Chondrocyte (in vitro differentiated cells): ENCODE measurements around the gene ADGRE2. TPM values are rescaled to one million over a fixed set of nuclear protein-coding genes. Genes with fewer than 3 reads are reported as not detected.

ENCODE experiments used
- DNase-seq: peaks from one replicate; pipeline ENCODE4 v3.0.0; 2021; ENCODE audit warnings: mixed read lengths, low spot score
- H3K27ac Mint-ChIP-seq: one replicate; pipeline ENCODE4 v1.8.0; 2021; ENCODE audit warnings: mild to moderate bottlenecking, moderate library complexity, mixed read lengths; ENCODE audit not compliant: unreplicated experiment
- H3K27me3 Mint-ChIP-seq: 2 replicates; pipeline ENCODE4 v1.8.0; 2021; ENCODE audit warnings: low read depth, mixed read lengths
- H3K36me3 Mint-ChIP-seq: 2 replicates; pipeline ENCODE4 v1.8.0; 2021; ENCODE audit warnings: low read depth, mixed read lengths
- H3K4me1 Mint-ChIP-seq: 2 replicates; pipeline ENCODE4 v1.8.0; 2021; ENCODE audit warnings: low read depth, mild to moderate bottlenecking, mixed read lengths
- H3K4me3 Mint-ChIP-seq: one replicate; pipeline ENCODE4 v1.8.0; 2021; ENCODE audit warnings: mild to moderate bottlenecking, moderate library complexity, mixed read lengths; ENCODE audit not compliant: unreplicated experiment
- H3K9me3 Mint-ChIP-seq: 2 replicates; pipeline ENCODE4 v1.8.0; 2021; ENCODE audit warnings: low read depth, mixed read lengths
- total RNA-seq: library from RNA; stranded (reverse); gene quantifications from 3 replicates; pipeline ENCODE4 v1.2.1, GENCODE V29; 2021
- TF ChIP-seq, protein P1 (sequence below): fragments of 200-600 bp; sonication (generic); IDR thresholded peaks from 2 replicates; pipeline ENCODE4 v1.5.0; 2021; ENCODE audit warnings: antibody characterized with exemption, mild to moderate bottlenecking, moderate library complexity

The ADGRE2 gene
- total RNA-seq, 1 donor from 2014 or later = 0.87 TPM

GRCh38 chr19:14700711-14701375, 77.5 kb downstream of the ADGRE2 start:
- peaks cover 9% of the 10 kb centered on the region for H3K9me3 Mint-ChIP-seq
- H3K4me3 Mint-ChIP-seq = no peak overlapping the region
- no peak for DNase-seq
- no peak overlapping the region for H3K27ac Mint-ChIP-seq
- TF ChIP-seq, protein P1, sequence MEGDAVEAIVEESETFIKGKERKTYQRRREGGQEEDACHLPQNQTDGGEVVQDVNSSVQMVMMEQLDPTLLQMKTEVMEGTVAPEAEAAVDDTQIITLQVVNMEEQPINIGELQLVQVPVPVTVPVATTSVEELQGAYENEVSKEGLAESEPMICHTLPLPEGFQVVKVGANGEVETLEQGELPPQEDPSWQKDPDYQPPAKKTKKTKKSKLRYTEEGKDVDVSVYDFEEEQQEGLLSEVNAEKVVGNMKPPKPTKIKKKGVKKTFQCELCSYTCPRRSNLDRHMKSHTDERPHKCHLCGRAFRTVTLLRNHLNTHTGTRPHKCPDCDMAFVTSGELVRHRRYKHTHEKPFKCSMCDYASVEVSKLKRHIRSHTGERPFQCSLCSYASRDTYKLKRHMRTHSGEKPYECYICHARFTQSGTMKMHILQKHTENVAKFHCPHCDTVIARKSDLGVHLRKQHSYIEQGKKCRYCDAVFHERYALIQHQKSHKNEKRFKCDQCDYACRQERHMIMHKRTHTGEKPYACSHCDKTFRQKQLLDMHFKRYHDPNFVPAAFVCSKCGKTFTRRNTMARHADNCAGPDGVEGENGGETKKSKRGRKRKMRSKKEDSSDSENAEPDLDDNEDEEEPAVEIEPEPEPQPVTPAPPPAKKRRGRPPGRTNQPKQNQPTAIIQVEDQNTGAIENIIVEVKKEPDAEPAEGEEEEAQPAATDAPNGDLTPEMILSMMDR = no peak
- no peaks in the 10 kb centered on the region for H3K4me1 Mint-ChIP-seq
- H3K36me3 Mint-ChIP-seq = peaks cover 56% of the 10 kb centered on the region
- H3K27me3 Mint-ChIP-seq = no peaks in the 10 kb centered on the region

GRCh38 chr19:14699641-14700040, 78.7 kb downstream of the ADGRE2 start:
- H3K4me1 Mint-ChIP-seq = no peaks in the 10 kb centered on the region
- DNase-seq = no peak
- no peak overlapping the region for H3K27ac Mint-ChIP-seq
- peaks cover 9% of the 10 kb centered on the region for H3K9me3 Mint-ChIP-seq
- H3K4me3 Mint-ChIP-seq = no peak overlapping the region
- no peaks in the 10 kb centered on the region for H3K27me3 Mint-ChIP-seq
- TF ChIP-seq, protein P1 = no peak
- peaks cover 54% of the 10 kb centered on the region for H3K36me3 Mint-ChIP-seq

GRCh38 chr19:14695471-14695870, 82.9 kb downstream of the ADGRE2 start:
- Mint-ChIP-seq H3K9me3 (no peaks in the 10 kb centered on the region), H3K4me3 (no peak overlapping the region), H3K27me3 (no peaks in the 10 kb centered on the region), H3K27ac (no peak overlapping the region), H3K4me1 (peaks cover 13% of the 10 kb centered on the region), H3K36me3 (peaks cover 28% of the 10 kb centered on the region)
- TF ChIP-seq, protein P1 = no peak
- no peak for DNase-seq

GRCh38 chr19:14694641-14695266, 83.6 kb downstream of the ADGRE2 start:
- H3K27me3 Mint-ChIP-seq = no peaks in the 10 kb centered on the region
- H3K9me3 Mint-ChIP-seq = no peaks in the 10 kb centered on the region
- H3K36me3 Mint-ChIP-seq = peaks cover 24% of the 10 kb centered on the region
- no peak overlapping the region for H3K27ac Mint-ChIP-seq
- no peak overlapping the region for H3K4me3 Mint-ChIP-seq
- H3K4me1 Mint-ChIP-seq = peaks cover 17% of the 10 kb centered on the region
- no peak for DNase-seq
- TF ChIP-seq, protein P1 = no peak

DNA sequence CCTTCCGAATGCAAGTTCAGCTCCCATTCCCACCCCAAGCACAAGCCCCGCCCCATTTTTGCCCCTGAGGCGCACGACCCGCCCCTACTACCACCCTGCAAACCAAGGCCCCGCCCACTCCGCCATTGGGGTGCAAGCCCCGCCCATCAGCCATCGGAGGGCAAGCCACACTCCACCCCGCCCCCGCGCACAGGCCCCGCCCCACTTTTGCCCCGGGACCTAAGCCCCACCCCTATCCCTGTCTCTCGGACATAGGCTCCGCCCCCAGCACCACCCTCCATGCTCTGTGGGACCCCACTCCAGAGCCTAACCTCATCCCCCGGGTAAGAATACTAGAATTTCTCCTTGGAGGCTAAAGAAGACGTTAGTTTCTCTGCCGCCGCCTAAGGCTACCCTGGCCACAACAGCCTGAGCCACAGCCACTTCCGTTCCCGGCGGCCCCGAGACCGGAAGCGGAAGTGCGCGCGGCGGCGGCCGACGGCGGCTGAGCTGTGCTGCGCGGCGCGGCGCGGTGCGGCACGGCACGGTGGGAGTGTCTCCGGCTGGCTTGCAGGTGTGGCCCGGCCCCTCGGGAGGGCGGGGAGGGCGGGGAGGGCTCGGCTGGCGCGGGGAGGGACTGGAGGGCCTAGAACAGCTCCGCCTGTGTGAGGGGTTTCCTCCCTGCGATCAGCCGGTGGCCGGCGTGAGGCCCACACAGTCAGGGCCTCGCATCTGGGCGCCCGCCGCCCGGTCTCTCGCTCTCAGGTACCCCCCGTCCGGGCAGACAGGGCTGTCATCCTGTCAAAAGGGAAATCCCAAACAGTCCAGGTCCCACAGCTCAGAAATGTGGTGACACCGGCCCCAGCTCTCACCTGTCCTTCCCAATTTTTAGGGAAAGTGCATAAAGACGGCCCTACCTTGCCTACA, 88.5 kb downstream of the ADGRE2 start, which contains the start of gene ZNF333:
TSS of gene ZNF333 (plus strand) at position 451 of the 906 bp plus-strand sequence. CDS start 3,444 bp downstream, outside the sequence.
- H3K4me3 Mint-ChIP-seq = peak within 1 kb of the TSS; percentile 95
- peaks cover 22% of the 10 kb centered on the region for H3K4me1 Mint-ChIP-seq
- no peaks in the 10 kb centered on the region for H3K9me3 Mint-ChIP-seq
- TF ChIP-seq, protein P1 = no peak
- peak within 1 kb of the TSS; percentile 100 for H3K27ac Mint-ChIP-seq
- H3K27me3 Mint-ChIP-seq = peaks cover 4% of the 10 kb centered on the region
- H3K36me3 Mint-ChIP-seq = peaks cover 4% of the 10 kb centered on the region
- DNase-seq = peak; percentile 96
